Anterior cingulate cortex (tissue), 58 donors: ENCODE data around the gene USP35.
"Not testable (repeated sequence)": the region's sequence is repeated elsewhere in the genome, so short reads cannot be mapped to it uniquely, and the experiment has no call there.

Experiments
- DNase-seq, 58 donors: peaks; one replicate each; lab custom pipeline; 2025; lab: John Stamatoyannopoulos, UW

USP35 gene

GRCh38 chr11:78226684-78227680, 38.3 kb downstream of the USP35 start:
- no peak for DNase-seq

GRCh38 chr11:78227921-78228320, 39.2 kb downstream of the USP35 start:
- no peak for DNase-seq

- DNase-seq = peak in 13 of 58 donors; percentile 9 to 55 (median 27)
These were observed 39.7 kb downstream of the USP35 start for GRCh38 chr11:78228467-78228866.

GRCh38 chr11:78229106-78229505, 40.4 kb downstream of the USP35 start:
- no peak for DNase-seq

- DNase-seq = no peak
These were observed 41.6 kb downstream of the USP35 start for GRCh38 chr11:78230161-78230877.

- DNase-seq = no peak
These were observed 43.3 kb downstream of the USP35 start for GRCh38 chr11:78231962-78232501.

GRCh38 chr11:78233046-78233445, 44.3 kb downstream of the USP35 start:
- DNase-seq = not testable (repeated sequence)

- no peak for DNase-seq
These were observed 45.3 kb downstream of the USP35 start for GRCh38 chr11:78234006-78234405.

- DNase-seq = no peak
These were observed 48.8 kb downstream of the USP35 start for GRCh38 chr11:78237293-78238046.

GRCh38 chr11:78239781-78240180, 51.1 kb downstream of the USP35 start:
- no peak for DNase-seq

- DNase-seq = no peak
These were observed 52.8 kb downstream of the USP35 start for GRCh38 chr11:78241475-78241874.

- DNase-seq = no peak
These were observed 55.4 kb downstream of the USP35 start for GRCh38 chr11:78244080-78244479.

- DNase-seq = peak in 1 of 58 donors; percentile 23
These were observed 56.0 kb downstream of the USP35 start for GRCh38 chr11:78244546-78245255.

- no peak for DNase-seq
These were observed 59.5 kb downstream of the USP35 start for GRCh38 chr11:78248191-78248590.

GRCh38 chr11:78248903-78249302, 60.2 kb downstream of the USP35 start:
- DNase-seq = no peak

- DNase-seq = no peak
These were observed 61.4 kb downstream of the USP35 start for GRCh38 chr11:78250099-78250498.

GRCh38 chr11:78251083-78251775, 62.5 kb downstream of the USP35 start:
- DNase-seq = no peak

- no peak for DNase-seq
These were observed 65.1 kb downstream of the USP35 start for GRCh38 chr11:78253797-78254196.

- DNase-seq = no peak
These were observed 65.5 kb downstream of the USP35 start for GRCh38 chr11:78254268-78254667.
